Stimulated activated naive CD8-positive, alpha-beta T cell treated with anti-CD3 and anti-CD28 coated beads, Interleukin-15, amount 100 ng/mL, for 72 hours (primary cell): ENCODE data around the gene RGPD6.
"Not testable (repeated sequence)": the region's sequence is repeated elsewhere in the genome, so short reads cannot be mapped to it uniquely, and the experiment has no call there.

Experiments
- ATAC-seq: fragments of 150-1000 bp; cut with Tn5 transposase; 2 replicates; pipeline ENCODE4 v1.10.0; 2021; ENCODE audit warnings: mild to moderate bottlenecking, moderate library complexity
- DNase-seq, 2 donors: peaks; one replicate each; pipeline ENCODE4 v3.0.0; 2021 to 2022
- H3K27ac Mint-ChIP-seq, 2 donors: one replicate each; pipeline ENCODE4 v1.8.0; 2022; ENCODE audit warnings: mild to moderate bottlenecking in 2 of 2, mixed read lengths in 2 of 2, moderate library complexity in 2 of 2
- H3K27me3 Mint-ChIP-seq: one replicate; pipeline ENCODE4 v1.8.0; 2022; ENCODE audit warnings: mixed read lengths
- H3K4me1 Mint-ChIP-seq: one replicate; pipeline ENCODE4 v1.8.0; 2022; ENCODE audit warnings: mild to moderate bottlenecking, mixed read lengths
- H3K4me3 Mint-ChIP-seq, 2 donors: one replicate each; pipeline ENCODE4 v1.8.0; 2022; ENCODE audit warnings: mild to moderate bottlenecking in 2 of 2, mixed read lengths in 2 of 2, moderate library complexity in 1 of 2
- H3K9me3 Mint-ChIP-seq, 2 donors: one replicate each; pipeline ENCODE4 v1.8.0; 2022; ENCODE audit warnings: mixed read lengths in 2 of 2

The RGPD6 gene

GRCh38 chr2:110576763-110577416 lies at the start of gene RGPD6:
Gene RGPD6, minus strand, starts transcription at chr2:110577222. Its CDS starts 198 bp downstream, at chr2:110577024.
- H3K27ac Mint-ChIP-seq, H3K4me3 Mint-ChIP-seq, H3K9me3 Mint-ChIP-seq, H3K4me1 Mint-ChIP-seq, H3K27me3 Mint-ChIP-seq, DNase-seq: not testable (repeated sequence)
- ATAC-seq: peak; percentile 100

- H3K27ac Mint-ChIP-seq, H3K27me3 Mint-ChIP-seq, H3K4me3 Mint-ChIP-seq, H3K9me3 Mint-ChIP-seq, ATAC-seq, DNase-seq, H3K4me1 Mint-ChIP-seq: not testable (repeated sequence)
Measured at GRCh38 chr2:110619326-110619939, 42.4 kb upstream of the RGPD6 start.

GRCh38 chr2:110613927-110614326 lies 36.9 kb upstream of the RGPD6 start:
- not testable (repeated sequence) for H3K4me1 Mint-ChIP-seq, DNase-seq

GRCh38 chr2:110610613-110611250 lies 33.7 kb upstream of the RGPD6 start:
- not testable (repeated sequence) for H3K27me3 Mint-ChIP-seq, H3K9me3 Mint-ChIP-seq, DNase-seq, H3K4me1 Mint-ChIP-seq, H3K27ac Mint-ChIP-seq
- peak overlapping the region in 1 of 2 donors; percentile 19 for H3K4me3 Mint-ChIP-seq
- peak; percentile 62 for ATAC-seq

More at GRCh38 chr2:110613927-110614326, 36.9 kb upstream of the RGPD6 start:
- not testable (repeated sequence) for H3K4me3 Mint-ChIP-seq, H3K9me3 Mint-ChIP-seq, ATAC-seq, H3K27ac Mint-ChIP-seq, H3K27me3 Mint-ChIP-seq

- not testable (repeated sequence) for H3K4me3 Mint-ChIP-seq
Measured at GRCh38 chr2:110609843-110610612, 33.0 kb upstream of the RGPD6 start.

GRCh38 chr2:110608788-110609502 lies 31.9 kb upstream of the RGPD6 start:
- not testable (repeated sequence) for ATAC-seq, H3K4me1 Mint-ChIP-seq, DNase-seq, H3K27me3 Mint-ChIP-seq, H3K27ac Mint-ChIP-seq, H3K9me3 Mint-ChIP-seq, H3K4me3 Mint-ChIP-seq

More at GRCh38 chr2:110609843-110610612, 33.0 kb upstream of the RGPD6 start:
- peak; percentile 71 for ATAC-seq
- H3K4me1 Mint-ChIP-seq, H3K27ac Mint-ChIP-seq, H3K9me3 Mint-ChIP-seq, H3K27me3 Mint-ChIP-seq, DNase-seq: not testable (repeated sequence)

GRCh38 chr2:110605057-110605456 lies 28.0 kb upstream of the RGPD6 start:
- not testable (repeated sequence) for H3K9me3 Mint-ChIP-seq, DNase-seq, H3K4me3 Mint-ChIP-seq, H3K4me1 Mint-ChIP-seq, ATAC-seq, H3K27ac Mint-ChIP-seq, H3K27me3 Mint-ChIP-seq

GRCh38 chr2:110603917-110604591 lies 27.0 kb upstream of the RGPD6 start:
- H3K9me3 Mint-ChIP-seq, H3K27me3 Mint-ChIP-seq, DNase-seq, H3K27ac Mint-ChIP-seq, ATAC-seq, H3K4me3 Mint-ChIP-seq, H3K4me1 Mint-ChIP-seq: not testable (repeated sequence)

GRCh38 chr2:110602139-110602538 lies 25.1 kb upstream of the RGPD6 start:
- not testable (repeated sequence) for H3K9me3 Mint-ChIP-seq, H3K27me3 Mint-ChIP-seq, H3K4me1 Mint-ChIP-seq, DNase-seq, H3K4me3 Mint-ChIP-seq, ATAC-seq, H3K27ac Mint-ChIP-seq

- H3K9me3 Mint-ChIP-seq, H3K27me3 Mint-ChIP-seq, H3K27ac Mint-ChIP-seq, DNase-seq, H3K4me1 Mint-ChIP-seq, ATAC-seq, H3K4me3 Mint-ChIP-seq: not testable (repeated sequence)
Measured at GRCh38 chr2:110591973-110592372, 15.0 kb upstream of the RGPD6 start.

GRCh38 chr2:110589677-110590330 lies 12.8 kb upstream of the RGPD6 start:
- not testable (repeated sequence) for H3K27ac Mint-ChIP-seq, H3K9me3 Mint-ChIP-seq, ATAC-seq, H3K4me3 Mint-ChIP-seq, DNase-seq, H3K27me3 Mint-ChIP-seq, H3K4me1 Mint-ChIP-seq

- not testable (repeated sequence) for H3K27ac Mint-ChIP-seq, ATAC-seq, H3K4me3 Mint-ChIP-seq, DNase-seq, H3K27me3 Mint-ChIP-seq, H3K9me3 Mint-ChIP-seq, H3K4me1 Mint-ChIP-seq
Measured at GRCh38 chr2:110588520-110588919, 11.5 kb upstream of the RGPD6 start.

GRCh38 chr2:110579216-110579965 lies 2.4 kb upstream of the RGPD6 start:
- not testable (repeated sequence) for H3K27me3 Mint-ChIP-seq, ATAC-seq, H3K4me1 Mint-ChIP-seq, H3K4me3 Mint-ChIP-seq, H3K9me3 Mint-ChIP-seq, DNase-seq, H3K27ac Mint-ChIP-seq

GRCh38 chr2:110578429-110578828 lies 1.4 kb upstream of the RGPD6 start:
- DNase-seq, H3K4me3 Mint-ChIP-seq, H3K4me1 Mint-ChIP-seq, H3K27ac Mint-ChIP-seq, H3K9me3 Mint-ChIP-seq, H3K27me3 Mint-ChIP-seq: not testable (repeated sequence)
- peak; percentile 45 for ATAC-seq
